Measurements from ENCODE around the gene GNPNAT1. TPM values are rescaled to one million over a fixed set of nuclear protein-coding genes. Genes with fewer than 3 reads are reported as not detected.

The GNPNAT1 gene
- polyA plus RNA-seq, 1 donor from 2014 or later = 10.1 TPM

GRCh38 chr14:52827426-52827825 lies 36.0 kb upstream of the GNPNAT1 start:
- no peaks in the 10 kb centered on the region for H3K36me3 ChIP-seq (ENCODE audit: insufficient read depth, low read length)
- no peaks in the 10 kb centered on the region for H3K27me3 ChIP-seq (ENCODE audit: insufficient read depth, low read depth, low read length)
- H3K9me2 ChIP-seq (ENCODE audit: insufficient read depth, low read length) = no peaks in the 10 kb centered on the region
- H3K4me3 ChIP-seq (ENCODE audit: low read length) = no peak overlapping the region
- H3K79me2 ChIP-seq (replicated peaks; ENCODE audit: insufficient read depth, low read length) = no peaks in the 10 kb centered on the region
- H3K9ac ChIP-seq (ENCODE audit: low read length) = no peak overlapping the region
- H4K20me1 ChIP-seq (ENCODE audit: insufficient read depth) = no peaks in the 10 kb centered on the region
- H3K27ac ChIP-seq (ENCODE audit: low read length) = no peak overlapping the region
- no peaks in the 10 kb centered on the region for H3K9me3 ChIP-seq (ENCODE audit: low read length)
- H3F3A ChIP-seq (ENCODE audit: insufficient read depth, low read length, poor library complexity, severe bottlenecking) = no peaks in the 10 kb centered on the region
- H2AFZ ChIP-seq (ENCODE audit: low read depth, low read length) = no peak overlapping the region
- TF ChIP-seq EZH2 (IDR thresholded peaks at IDR 0.05; ENCODE audit: borderline replicate concordance, insufficient read depth, low read length, poor library complexity, severe bottlenecking) = no peak
- TF ChIP-seq MXI1 (conservative IDR thresholded peaks at IDR 0.05; ENCODE audit: poor library complexity, severe bottlenecking) = no peak
- TF ChIP-seq REST (IDR thresholded peaks at IDR 0.05; ENCODE audit: borderline replicate concordance) = no peak
- TF ChIP-seq CTCF (IDR thresholded peaks at IDR 0.05; ENCODE audit: poor library complexity, severe bottlenecking) = no peak
- no peak for TF ChIP-seq POLR2AphosphoS5 (IDR thresholded peaks at IDR 0.05)
- no peak for TF ChIP-seq RAD21 (conservative IDR thresholded peaks at IDR 0.05)
- no peak for TF ChIP-seq TAF1 (IDR thresholded peaks at IDR 0.05; ENCODE audit: low read depth)
- TF ChIP-seq SMC3 (conservative IDR thresholded peaks at IDR 0.05; ENCODE audit: poor library complexity) = no peak
- no peak for TF ChIP-seq EP300 (conservative IDR thresholded peaks at IDR 0.05; ENCODE audit: poor library complexity, severe bottlenecking)
- H3K4me2 ChIP-seq (ENCODE audit: low read length) = no peak overlapping the region

- Histone ChIP-seq H4K20me1 (ENCODE audit: insufficient read depth) (no peaks in the 10 kb centered on the region), H3K79me2 (replicated peaks; ENCODE audit: insufficient read depth, low read length) (no peaks in the 10 kb centered on the region), H3K4me3 (ENCODE audit: low read length) (no peak overlapping the region), H3K36me3 (ENCODE audit: insufficient read depth, low read length) (no peaks in the 10 kb centered on the region), H3K27me3 (ENCODE audit: insufficient read depth, low read depth, low read length) (no peaks in the 10 kb centered on the region), H2AFZ (ENCODE audit: low read depth, low read length) (no peak overlapping the region), H3K9me3 (ENCODE audit: low read length) (no peaks in the 10 kb centered on the region), H3K4me2 (ENCODE audit: low read length) (no peak overlapping the region), H3K9me2 (ENCODE audit: insufficient read depth, low read length) (no peaks in the 10 kb centered on the region), H3F3A (ENCODE audit: insufficient read depth, low read length, poor library complexity, severe bottlenecking) (no peaks in the 10 kb centered on the region), H3K9ac (ENCODE audit: low read length) (no peak overlapping the region), H3K27ac (ENCODE audit: low read length) (no peak overlapping the region)
- TF ChIP-seq MXI1 (conservative IDR thresholded peaks at IDR 0.05; ENCODE audit: poor library complexity, severe bottlenecking) (no peak), TAF1 (IDR thresholded peaks at IDR 0.05; ENCODE audit: low read depth) (no peak), EP300 (conservative IDR thresholded peaks at IDR 0.05; ENCODE audit: poor library complexity, severe bottlenecking) (no peak), SMC3 (conservative IDR thresholded peaks at IDR 0.05; ENCODE audit: poor library complexity) (no peak), EZH2 (IDR thresholded peaks at IDR 0.05; ENCODE audit: borderline replicate concordance, insufficient read depth, low read length, poor library complexity, severe bottlenecking) (no peak), CTCF (IDR thresholded peaks at IDR 0.05; ENCODE audit: poor library complexity, severe bottlenecking) (no peak), REST (IDR thresholded peaks at IDR 0.05; ENCODE audit: borderline replicate concordance) (no peak)
Observed at GRCh38 chr14:52825085-52825484, 33.7 kb upstream of the GNPNAT1 start.

Data from neural cell (in vitro differentiated cells).